K562 (cell line): Measurements from ENCODE around the gene TEX54. TPM values are rescaled to one million over a fixed set of nuclear protein-coding genes. Genes with fewer than 3 reads are reported as not detected.

Source experiments
- ATF3 ChIP-seq, 2 experiments: fragments of 450-650 bp in 1 of 2; sonication (generic) in 1 of 2; formaldehyde crosslinking in 1 of 2; IDR thresholded peaks in 1 of 2; conservative IDR thresholded peaks in 1 of 2; 2 replicates each; pipeline versions ENCODE4 v1.6.1 to v1.8.1; 2016 to 2023; ENCODE audit warnings: mild to moderate bottlenecking in 2 of 2, moderate library complexity in 2 of 2, inconsistent platforms in 1 of 2, missing genetic modification reagents in 1 of 2
- CBX2 ChIP-seq: fragments of 200-600 bp; sonication (generic); IDR thresholded peaks from one replicate; pipeline ENCODE4 v1.6.1; 2012; ENCODE audit warnings: mild to moderate bottlenecking, low read length, inconsistent platforms; ENCODE audit not compliant: insufficient read depth, poor library complexity, severe bottlenecking
- CREBBP ChIP-seq: IDR thresholded peaks from one replicate; pipeline ENCODE4 v1.6.1; 2012; ENCODE audit warnings: low read depth, mild to moderate bottlenecking, control low read depth, inconsistent platforms, low read length
- ESRRB ChIP-seq: fragments of 250-450 bp; sonication (Bioruptor Pico); IDR thresholded peaks from 2 replicates; pipeline ENCODE4 v1.5.0; 2020; ENCODE audit warnings: mild to moderate bottlenecking, moderate library complexity, borderline replicate concordance
- FOXO4 ChIP-seq: fragments of 450-650 bp; formaldehyde crosslinking; IDR thresholded peaks from 2 replicates; pipeline ENCODE4 v1.4.0; 2020; ENCODE audit warnings: mild to moderate bottlenecking, moderate library complexity
- KLF1 ChIP-seq: fragments of 450-650 bp; IDR thresholded peaks from 2 replicates; pipeline ENCODE4 v1.6.1; 2016; ENCODE audit warnings: missing genetic modification characterization, missing compliant biosample characterization
- MCM2 ChIP-seq: fragments of 450-650 bp; IDR thresholded peaks from 2 replicates; pipeline ENCODE4 v1.6.1; 2017; ENCODE audit warnings: low read depth, mild to moderate bottlenecking
- NONO ChIP-seq, 2 experiments: fragments of 200-400 bp in 1 of 2; fragments of 450-650 bp in 1 of 2; formaldehyde crosslinking in 1 of 2; IDR thresholded peaks; 2 replicates each; pipeline ENCODE4 v1.6.1; 2017; ENCODE audit warnings: low read depth in 2 of 2, mild to moderate bottlenecking in 2 of 2, moderate library complexity in 2 of 2, low read length in 1 of 2
- POLR2AphosphoS5 ChIP-seq: IDR thresholded peaks from 2 replicates; pipeline ENCODE4 v1.6.1; 2011; ENCODE audit warnings: mild to moderate bottlenecking, low read depth, low read length, moderate library complexity; ENCODE audit not compliant: control insufficient read depth, insufficient read depth
- PTBP1 ChIP-seq: fragments of 200-400 bp; formaldehyde crosslinking; IDR thresholded peaks from 2 replicates; pipeline ENCODE4 v1.6.1; 2017; ENCODE audit warnings: low read depth, low read length
- SAFB ChIP-seq: fragments of 200-400 bp; formaldehyde crosslinking; IDR thresholded peaks from 2 replicates; pipeline ENCODE4 v1.6.1; 2017; ENCODE audit warnings: low read depth, low read length, borderline replicate concordance
- SMARCA5 ChIP-seq: fragments of 450-650 bp; IDR thresholded peaks from 2 replicates; pipeline ENCODE4 v1.6.1; 2016
- SREBF2 ChIP-seq: sonication (generic); formaldehyde crosslinking; IDR thresholded peaks from 2 replicates; pipeline ENCODE4 v1.4.0; 2020; ENCODE audit warnings: mild to moderate bottlenecking, missing genetic modification reagents
- SRSF9 ChIP-seq: fragments of 200-400 bp; formaldehyde crosslinking; IDR thresholded peaks from 2 replicates; pipeline ENCODE4 v1.6.1; 2017; ENCODE audit warnings: low read depth, low read length, borderline replicate concordance
- TAF9B ChIP-seq: fragments of 450-650 bp; IDR thresholded peaks from 2 replicates; pipeline ENCODE4 v1.6.1; 2018; ENCODE audit warnings: mild to moderate bottlenecking; ENCODE audit not compliant: partially characterized antibody
- TEAD1 ChIP-seq, 2 experiments: fragments of 450-650 bp in 1 of 2; sonication (generic) in 1 of 2; formaldehyde crosslinking; IDR thresholded peaks; 2 replicates each; pipeline versions ENCODE4 v1.4.0 to v1.8.0; 2020 to 2022; ENCODE audit warnings: mild to moderate bottlenecking in 2 of 2, missing genetic modification reagents in 1 of 2
- USF1 ChIP-seq: sonication (generic); formaldehyde crosslinking; IDR thresholded peaks from 2 replicates; pipeline ENCODE4 v1.9.0; 2022; ENCODE audit warnings: mild to moderate bottlenecking, missing genetic modification reagents
- ZBTB12 ChIP-seq: fragments of 250-450 bp; sonication (Bioruptor Pico); IDR thresholded peaks from 2 replicates; pipeline ENCODE4 v1.4.0; 2020
- ZBTB17 ChIP-seq: fragments of 450-650 bp; formaldehyde crosslinking; IDR thresholded peaks from 2 replicates; pipeline ENCODE4 v1.4.0; 2020; ENCODE audit warnings: mild to moderate bottlenecking
- ZKSCAN8 ChIP-seq: fragments of 200-800 bp; sonication (Bioruptor generic); IDR thresholded peaks from 2 replicates; pipeline ENCODE4 v1.6.1; 2016; ENCODE audit warnings: missing genetic modification characterization, missing compliant biosample characterization
- ZNF165 ChIP-seq: fragments of 250-450 bp; sonication (Bioruptor Pico); IDR thresholded peaks from 2 replicates; pipeline ENCODE4 v1.4.0; 2020; ENCODE audit warnings: borderline replicate concordance
- ZNF551 ChIP-seq: fragments of 250-450 bp; sonication (Bioruptor Pico); IDR thresholded peaks from 2 replicates; pipeline ENCODE4 v1.5.0; 2021; ENCODE audit warnings: mild to moderate bottlenecking, moderate library complexity
- polyA plus RNA-seq, 8 experiments: library from polyadenylated mRNA; depleted of rRNA in 4 of 8; stranded (reverse) in 5 of 8; unstranded in 3 of 8; fragments of >200 nt; fragmentation: Nextera tagmentation in 2 of 8; fragmentation: Illumina TruSeq in 1 of 8; extraction: Ambion mirVana in 2 of 8; extraction: Trizol in 1 of 8; gene quantifications; 2 replicates each; pipeline versions ENCODE4 v1.2.1 to v1.2.3, GENCODE V29; 2011 to 2014; ENCODE audit warnings: inconsistent platforms in 1 of 8, missing spikeins in 1 of 8
- total RNA-seq, 7 experiments: library from RNA; depleted of rRNA in 6 of 7; stranded (reverse); fragments of >200 nt in 6 of 7; fragmentation: Illumina TruSeq in 2 of 7; extraction: Trizol in 2 of 7; gene quantifications; 2 replicates each; pipeline versions ENCODE4 v1.2.1 to v1.2.3, GENCODE V29; 2011 to 2021; ENCODE audit warnings: low replicate concordance in 1 of 7

TEX54 gene
- total and polyA plus RNA-seq, 9 of the 15 experiments (the other 6 are each of a cell fraction or from before 2014, with no cell fraction given): not detected

- peak in 1 of 2 experiments; percentile 87; a peak in 2 of 4 replicates for TF ChIP-seq TEAD1 (CRISPR knock-in tag; IDR thresholded peaks at IDR 0.05)
- peak; percentile 46; the same call in 1 of the 2 replicates for TF ChIP-seq ZBTB12 (CRISPR knock-in tag)
- TF ChIP-seq ZBTB17 (CRISPR knock-in tag): peak; percentile 85; the same call in 1 of the 2 replicates
- no peak for TF ChIP-seq ZNF551
- no peak for TF ChIP-seq ATF3 (IDR thresholded peaks at IDR 0.05)
- TF ChIP-seq ATF3 (CRISPR knock-in tag; conservative IDR thresholded peaks at IDR 0.05): peak; percentile 70; the same call in 1 of the 2 replicates
- TF ChIP-seq SMARCA5: peak; percentile 69; the same call in 1 of the 2 replicates
- no peak for TF ChIP-seq PTBP1
- TF ChIP-seq SAFB: peak; percentile 52; the same call in 1 of the 2 replicates
- TF ChIP-seq KLF1 (tag): peak; percentile 75
- no peak for TF ChIP-seq SRSF9
- TF ChIP-seq TAF9B: peak; percentile 91
- no peak for TF ChIP-seq CBX2
- TF ChIP-seq ZKSCAN8 (CRISPR knock-in tag): 0 out of 2 replicates have a peak, but pooled peaks have one; percentile 23
- TF ChIP-seq POLR2AphosphoS5: peak; percentile 95
- no peak for TF ChIP-seq ZNF165
- TF ChIP-seq ESRRB (CRISPR knock-in tag): 0 out of 2 replicates have a peak, but pooled peaks have one; percentile 39
- TF ChIP-seq FOXO4: no peak; the same call in 1 of the 2 replicates
- TF ChIP-seq CREBBP: no peak
- peak; percentile 14; the same call in 1 of the 2 replicates for TF ChIP-seq USF1 (CRISPR knock-in tag)
- no peak for TF ChIP-seq MCM2
- TF ChIP-seq NONO (IDR thresholded peaks at IDR 0.05; ENCODE audit: low read depth in 2 of 2, low read length in 1 of 2): peak; percentile 26 to 76; a peak in 1 of 4 replicates
- TF ChIP-seq SREBF2 (CRISPR knock-in tag): no peak
Observed at GRCh38 chr11:62880803-62881578, 48.4 kb upstream of the TEX54 start, which contains the start of gene SLC3A2 (continued).
